GM23338 (cell line): ENCODE data around the gene UBAP2. TPM values are rescaled to one million over a fixed set of nuclear protein-coding genes. Genes with fewer than 3 reads are reported as not detected.

Source experiments
- ATAC-seq: fragments of 200-7000 bp; cut with Tn5 transposase; 3 replicates; pipeline ENCODE4 v1.9.1; 2020
- DNase-seq: peaks from one replicate; pipeline ENCODE4 v3.0.0-alpha.2; 2015; ENCODE audit warnings: low spot score
- H2AFZ ChIP-seq: fragments of 200-600 bp; sonication (generic); 2 replicates; pipeline ENCODE4 v1.8.0; 2016; ENCODE audit warnings: antibody characterized with exemption, mild to moderate bottlenecking, moderate library complexity
- H3F3A ChIP-seq: fragments of 200-600 bp; sonication (generic); replicated peaks from 2 replicates; pipeline ENCODE4 v1.8.0; 2017; ENCODE audit warnings: antibody characterized with exemption, mixed run types, low read depth
- H3K27ac ChIP-seq: fragments of 200-600 bp; sonication (generic); 2 replicates; pipeline ENCODE4 v1.6.1; 2016; ENCODE audit warnings: low read depth
- H3K27me3 ChIP-seq: fragments of 200-600 bp; sonication (generic); 2 replicates; pipeline ENCODE4 v1.8.0; 2016; ENCODE audit warnings: mild to moderate bottlenecking, mixed run types, moderate library complexity; ENCODE audit not compliant: insufficient read depth
- H3K36me3 ChIP-seq: fragments of 200-600 bp; sonication (generic); 2 replicates; pipeline ENCODE4 v1.8.0; 2016; ENCODE audit warnings: mild to moderate bottlenecking; ENCODE audit not compliant: insufficient read depth
- H3K4me1 ChIP-seq: fragments of 200-600 bp; sonication (generic); 2 replicates; pipeline ENCODE4 v1.8.0; 2016; ENCODE audit warnings: mild to moderate bottlenecking, moderate library complexity; ENCODE audit not compliant: insufficient read depth
- H3K4me2 ChIP-seq: fragments of 200-600 bp; sonication (generic); 2 replicates; pipeline ENCODE4 v1.7.1; 2017; ENCODE audit warnings: mixed run types
- H3K4me3 ChIP-seq: fragments of 200-600 bp; sonication (generic); 2 replicates; pipeline ENCODE4 v1.6.1; 2016; ENCODE audit warnings: mixed run types
- H3K79me2 ChIP-seq: fragments of 200-600 bp; sonication (generic); replicated peaks from 2 replicates; pipeline ENCODE4 v1.8.0; 2017; ENCODE audit warnings: mild to moderate bottlenecking; ENCODE audit not compliant: insufficient read depth
- H3K9me2 ChIP-seq: fragments of 200-600 bp; sonication (generic); 2 replicates; pipeline ENCODE4 v1.8.0; 2017; ENCODE audit not compliant: insufficient read depth
- H4K20me1 ChIP-seq: fragments of 200-600 bp; sonication (generic); replicated peaks from 2 replicates; pipeline ENCODE4 v1.8.0; 2017; ENCODE audit warnings: mild to moderate bottlenecking; ENCODE audit not compliant: insufficient read depth
- H3K27ac Mint-ChIP-seq: 2 replicates; pipeline ENCODE4 v1.8.0; 2020; ENCODE audit warnings: inconsistent platforms, mild to moderate bottlenecking, moderate library complexity, mixed read lengths
- H3K27me3 Mint-ChIP-seq: 3 replicates; pipeline ENCODE4 v1.8.0; 2022; ENCODE audit warnings: low read depth, mild to moderate bottlenecking, moderate library complexity, mixed read lengths, inconsistent platforms; ENCODE audit not compliant: insufficient read depth, poor library complexity
- H3K36me3 Mint-ChIP-seq: 3 replicates; pipeline ENCODE4 v1.8.0; 2021; ENCODE audit warnings: low read depth, mild to moderate bottlenecking, inconsistent platforms, moderate library complexity, mixed read lengths
- H3K4me1 Mint-ChIP-seq: 3 replicates; pipeline ENCODE4 v1.8.0; 2020; ENCODE audit warnings: mild to moderate bottlenecking, inconsistent platforms, mixed read lengths
- H3K4me3 Mint-ChIP-seq: 3 replicates; pipeline ENCODE4 v1.8.0; 2021; ENCODE audit warnings: moderate library complexity, mild to moderate bottlenecking, inconsistent platforms, mixed read lengths
- H3K9me3 Mint-ChIP-seq: 3 replicates; pipeline ENCODE4 v1.8.0; 2020; ENCODE audit warnings: moderate library complexity, mild to moderate bottlenecking, inconsistent platforms, mixed read lengths
- CREB1 ChIP-seq: fragments of 250-450 bp; sonication (Bioruptor Pico); IDR thresholded peaks from 2 replicates; pipeline ENCODE4 v1.5.0; 2020; ENCODE audit warnings: low read depth, mild to moderate bottlenecking, moderate library complexity
- JUNB ChIP-seq: IDR thresholded peaks from one replicate; pipeline ENCODE4 v1.6.1; 2016; ENCODE audit warnings: antibody characterized with exemption; ENCODE audit not compliant: unreplicated experiment
- NANOG ChIP-seq: IDR thresholded peaks from 2 replicates; pipeline ENCODE4 v1.6.1; 2016; ENCODE audit warnings: antibody characterized with exemption, borderline replicate concordance
- STAT1 ChIP-seq: IDR thresholded peaks from one replicate; pipeline ENCODE4 v1.6.1; 2016; ENCODE audit warnings: antibody characterized with exemption; ENCODE audit not compliant: unreplicated experiment
- ZNF114 ChIP-seq: fragments of 250-450 bp; sonication (Bioruptor Pico); IDR thresholded peaks from 2 replicates; pipeline ENCODE4 v1.5.0; 2020; ENCODE audit warnings: mild to moderate bottlenecking, moderate library complexity
- polyA plus RNA-seq: library from polyadenylated mRNA; unstranded; fragments of >200 nt; fragmentation: Nextera tagmentation; extraction: Ambion mirVana; gene quantifications from 2 replicates; pipeline ENCODE4 v1.2.1, GENCODE V29; 2016
- total RNA-seq: library from RNA; depleted of rRNA; stranded (reverse); fragments of >200 nt; shearing (Covaris generic); gene quantifications from 2 replicates; pipeline ENCODE4 v1.2.3, GENCODE V29; 2014
- TF ChIP-seq, protein P1 (sequence below), 2 experiments: fragments of 200-600 bp in 1 of 2; sonication (generic) in 1 of 2; conservative IDR thresholded peaks; 2 replicates each; pipeline versions ENCODE4 v1.5.1 to v1.6.1; 2016 to 2017; ENCODE audit warnings: antibody characterized with exemption in 2 of 2, low read depth in 2 of 2, mild to moderate bottlenecking in 2 of 2, moderate library complexity in 1 of 2
- TF ChIP-seq, protein P2 (sequence below): IDR thresholded peaks from 2 replicates; pipeline ENCODE4 v1.6.1; 2016; ENCODE audit warnings: antibody characterized with exemption

UBAP2 gene
- total and polyA plus RNA-seq, 2 experiments from 2014 or later: 47.4 to 56.4 TPM

DNA sequence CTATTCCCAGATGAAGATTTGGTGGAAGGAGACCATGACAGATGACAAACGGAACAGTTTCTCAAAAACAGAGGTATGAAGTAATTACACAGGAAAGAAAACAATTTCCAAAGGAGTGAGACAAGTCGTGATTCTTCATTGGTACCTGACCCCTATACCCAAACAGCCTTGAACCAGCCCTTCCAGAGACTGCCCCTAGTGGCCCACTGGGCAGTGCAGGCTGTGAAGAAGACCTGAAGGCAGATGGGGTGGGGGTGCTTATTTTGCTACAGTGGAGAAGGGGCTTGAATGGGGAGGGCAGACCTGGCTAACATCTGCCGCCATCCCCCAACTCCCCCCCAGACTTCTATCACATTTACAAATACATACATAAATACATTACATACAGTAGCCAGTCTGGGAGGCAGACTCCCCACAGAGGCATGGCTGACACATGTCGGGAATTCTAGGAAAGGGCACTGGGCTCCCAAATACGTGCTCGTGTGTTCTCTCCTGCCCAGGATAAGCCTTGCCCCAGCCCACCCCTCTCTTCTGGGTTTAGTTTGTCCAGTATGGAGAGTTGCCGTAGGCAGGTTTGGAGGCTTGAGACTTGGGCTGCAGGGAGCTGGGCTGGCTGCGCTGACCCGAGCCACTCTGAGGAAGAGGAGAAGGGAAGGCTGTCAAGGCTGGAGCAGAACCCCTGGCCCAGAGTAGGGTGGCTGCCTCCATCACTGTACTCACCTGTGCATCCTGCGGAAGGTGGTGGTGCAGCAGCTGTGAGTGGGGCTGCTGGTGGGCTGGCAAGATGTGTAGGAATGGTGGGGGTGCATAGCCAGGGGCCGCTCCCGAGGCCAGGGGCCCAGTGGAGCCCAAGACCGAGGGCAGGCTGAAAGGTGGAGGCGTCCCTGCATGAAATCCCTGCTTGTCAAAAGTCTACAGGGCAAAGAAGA is 126.5 kb downstream of the UBAP2 start:
- H3K4me3 Mint-ChIP-seq: no peak overlapping the region
- peak; percentile 71 for ATAC-seq

DNA sequence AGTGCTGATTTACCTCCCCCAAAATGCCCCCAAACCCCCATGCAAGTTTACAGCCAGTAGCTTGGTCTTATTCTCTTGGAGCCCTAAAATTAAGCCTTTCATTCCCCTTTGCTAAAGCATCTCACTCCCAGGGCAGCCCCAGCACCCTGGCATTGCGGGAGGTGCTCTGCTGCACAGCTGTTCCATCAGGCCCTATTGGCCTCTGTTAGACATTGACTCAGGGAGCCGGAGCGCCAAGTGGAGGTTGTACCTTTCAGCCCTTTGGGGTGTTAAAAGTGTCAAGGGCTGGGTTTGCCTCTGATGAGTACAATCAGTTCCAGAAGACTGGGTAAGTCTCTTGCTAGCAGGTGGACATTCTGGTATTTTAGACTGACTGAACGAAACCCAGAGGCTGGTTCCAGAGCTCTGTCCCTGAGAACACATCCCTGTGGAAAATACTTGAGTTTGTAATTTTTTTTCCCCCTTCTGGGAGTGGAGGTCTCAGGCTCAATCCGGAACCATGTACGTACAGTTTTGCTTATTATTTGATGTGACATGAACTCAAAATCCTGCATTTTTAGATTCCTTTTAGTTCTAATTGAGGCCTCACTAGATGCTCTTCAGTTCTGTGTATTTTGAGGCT is 129.3 kb downstream of the UBAP2 start:
- no peak for DNase-seq

More for the DNA sequence above, 126.5 kb downstream of the UBAP2 start:
- H3K27me3 Mint-ChIP-seq: peaks cover 42% of the 10 kb centered on the region
- Histone ChIP-seq H4K20me1 (peaks cover 14% of the 10 kb centered on the region), H3K4me3 (no peak overlapping the region), H3K36me3 (peaks cover 50% of the 10 kb centered on the region), H3K9me2 (no peaks in the 10 kb centered on the region), H3K4me1 (peaks cover 13% of the 10 kb centered on the region), H3K27ac (no peak overlapping the region), H2AFZ (no peak overlapping the region), H3K27me3 (no peaks in the 10 kb centered on the region), H3K79me2 (no peaks in the 10 kb centered on the region; the same call in 1 of the 2 replicates), H3K4me2 (no peak overlapping the region), H3F3A (peaks cover 15% of the 10 kb centered on the region)
- no peak for TF ChIP-seq CREB1 (CRISPR knock-in tag)
- TF ChIP-seq, protein P1, sequence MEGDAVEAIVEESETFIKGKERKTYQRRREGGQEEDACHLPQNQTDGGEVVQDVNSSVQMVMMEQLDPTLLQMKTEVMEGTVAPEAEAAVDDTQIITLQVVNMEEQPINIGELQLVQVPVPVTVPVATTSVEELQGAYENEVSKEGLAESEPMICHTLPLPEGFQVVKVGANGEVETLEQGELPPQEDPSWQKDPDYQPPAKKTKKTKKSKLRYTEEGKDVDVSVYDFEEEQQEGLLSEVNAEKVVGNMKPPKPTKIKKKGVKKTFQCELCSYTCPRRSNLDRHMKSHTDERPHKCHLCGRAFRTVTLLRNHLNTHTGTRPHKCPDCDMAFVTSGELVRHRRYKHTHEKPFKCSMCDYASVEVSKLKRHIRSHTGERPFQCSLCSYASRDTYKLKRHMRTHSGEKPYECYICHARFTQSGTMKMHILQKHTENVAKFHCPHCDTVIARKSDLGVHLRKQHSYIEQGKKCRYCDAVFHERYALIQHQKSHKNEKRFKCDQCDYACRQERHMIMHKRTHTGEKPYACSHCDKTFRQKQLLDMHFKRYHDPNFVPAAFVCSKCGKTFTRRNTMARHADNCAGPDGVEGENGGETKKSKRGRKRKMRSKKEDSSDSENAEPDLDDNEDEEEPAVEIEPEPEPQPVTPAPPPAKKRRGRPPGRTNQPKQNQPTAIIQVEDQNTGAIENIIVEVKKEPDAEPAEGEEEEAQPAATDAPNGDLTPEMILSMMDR (conservative IDR thresholded peaks at IDR 0.05; ENCODE audit: low read depth in 2 of 2): peak; percentile 80 to 87
- no peaks in the 10 kb centered on the region for H3K9me3 Mint-ChIP-seq
- peaks cover 94% of the 10 kb centered on the region for H3K36me3 Mint-ChIP-seq
- peaks cover 22% of the 10 kb centered on the region for H3K4me1 Mint-ChIP-seq
- DNase-seq: peak; percentile 75
- H3K27ac Mint-ChIP-seq: no peak overlapping the region

DNA sequence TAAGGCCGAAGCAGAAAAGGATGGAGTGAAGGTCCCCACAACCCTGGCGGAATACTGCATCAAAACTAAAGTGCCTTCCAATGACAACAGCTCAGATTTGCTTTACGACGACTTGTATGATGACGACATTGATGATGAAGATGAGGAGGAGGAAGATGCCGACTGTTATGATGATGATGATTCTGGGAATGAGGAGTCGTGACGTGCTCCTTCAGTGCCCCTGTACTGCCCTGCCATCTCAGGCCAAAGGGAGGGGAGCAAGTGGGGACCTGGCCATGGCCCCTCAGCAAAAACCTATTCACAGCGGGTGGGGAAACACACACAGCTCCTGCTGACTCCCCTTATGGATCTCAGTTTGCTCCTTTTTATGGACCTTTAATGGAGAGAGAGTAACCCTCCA is 131.7 kb downstream of the UBAP2 start:
- H3F3A ChIP-seq: peaks cover 11% of the 10 kb centered on the region
- H3K9me2 ChIP-seq: no peaks in the 10 kb centered on the region
- peaks cover 28% of the 10 kb centered on the region for H3K4me1 Mint-ChIP-seq
- H4K20me1 ChIP-seq: peaks cover 15% of the 10 kb centered on the region
- H3K4me2 ChIP-seq: no peak overlapping the region
- H3K4me3 ChIP-seq: no peak overlapping the region
- H3K27ac ChIP-seq: no peak overlapping the region; the same call in 1 of the 2 replicates
- H2AFZ ChIP-seq: no peak overlapping the region
- H3K9me3 Mint-ChIP-seq: no peaks in the 10 kb centered on the region
- H3K36me3 ChIP-seq: peaks cover 27% of the 10 kb centered on the region
- H3K4me3 Mint-ChIP-seq: no peak overlapping the region
- peaks cover 17% of the 10 kb centered on the region for H3K4me1 ChIP-seq
- H3K36me3 Mint-ChIP-seq: peaks cover 61% of the 10 kb centered on the region
- ATAC-seq (no peak), DNase-seq (no peak)
- no peak for TF ChIP-seq STAT1
- TF ChIP-seq, protein P2, sequence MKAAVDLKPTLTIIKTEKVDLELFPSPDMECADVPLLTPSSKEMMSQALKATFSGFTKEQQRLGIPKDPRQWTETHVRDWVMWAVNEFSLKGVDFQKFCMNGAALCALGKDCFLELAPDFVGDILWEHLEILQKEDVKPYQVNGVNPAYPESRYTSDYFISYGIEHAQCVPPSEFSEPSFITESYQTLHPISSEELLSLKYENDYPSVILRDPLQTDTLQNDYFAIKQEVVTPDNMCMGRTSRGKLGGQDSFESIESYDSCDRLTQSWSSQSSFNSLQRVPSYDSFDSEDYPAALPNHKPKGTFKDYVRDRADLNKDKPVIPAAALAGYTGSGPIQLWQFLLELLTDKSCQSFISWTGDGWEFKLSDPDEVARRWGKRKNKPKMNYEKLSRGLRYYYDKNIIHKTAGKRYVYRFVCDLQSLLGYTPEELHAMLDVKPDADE: no peak
- H3K27me3 Mint-ChIP-seq: peaks cover 25% of the 10 kb centered on the region
- 0 out of 2 replicates have a peak, but pooled peaks cover 7% of the 10 kb centered on the region for H3K79me2 ChIP-seq
- H3K27ac Mint-ChIP-seq: no peak overlapping the region
- no peaks in the 10 kb centered on the region for H3K27me3 ChIP-seq

More for the DNA sequence above, 129.3 kb downstream of the UBAP2 start:
- no peak for ATAC-seq
- Histone ChIP-seq H3K79me2 (no peaks in the 10 kb centered on the region; the same call in 1 of the 2 replicates), H3K9me2 (no peaks in the 10 kb centered on the region), H4K20me1 (peaks cover 15% of the 10 kb centered on the region), H3K27me3 (no peaks in the 10 kb centered on the region), H3K4me1 (peaks cover 17% of the 10 kb centered on the region), H2AFZ (no peak overlapping the region), H3K4me3 (no peak overlapping the region), H3K36me3 (peaks cover 36% of the 10 kb centered on the region), H3K4me2 (no peak overlapping the region), H3F3A (peaks cover 15% of the 10 kb centered on the region), H3K27ac (0 out of 2 replicates have a peak overlapping the region, but pooled peaks have one; percentile 79)
- Mint-ChIP-seq H3K4me3 (no peak overlapping the region), H3K27me3 (peaks cover 34% of the 10 kb centered on the region), H3K27ac (peak overlapping the region; percentile 66; the same call in 1 of the 2 replicates), H3K4me1 (peaks cover 28% of the 10 kb centered on the region), H3K9me3 (no peaks in the 10 kb centered on the region), H3K36me3 (peaks cover 78% of the 10 kb centered on the region)
- no peak for TF ChIP-seq JUNB
- no peak for TF ChIP-seq ZNF114 (CRISPR knock-in tag)
- TF ChIP-seq NANOG: no peak
